K562 (cell line): ENCODE results near the gene TSSK2. TPM values are rescaled to one million over a fixed set of nuclear protein-coding genes. Genes with fewer than 3 reads are reported as not detected.

Experiments used
- ARID2 ChIP-seq: fragments of 450-650 bp; IDR thresholded peaks from 2 replicates; pipeline ENCODE4 v1.6.1; 2017; ENCODE audit warnings: antibody characterized with exemption, mild to moderate bottlenecking
- HDGF ChIP-seq: fragments of 450-650 bp; IDR thresholded peaks from 2 replicates; pipeline ENCODE4 v1.6.1; 2016
- MAFG ChIP-seq: fragments of 450-650 bp; conservative IDR thresholded peaks from 2 replicates; pipeline ENCODE4 v1.6.1; 2016; ENCODE audit warnings: missing genetic modification characterization, missing compliant biosample characterization
- MEIS2 ChIP-seq: fragments of 450-650 bp; IDR thresholded peaks from 2 replicates; pipeline ENCODE4 v1.6.1; 2014; ENCODE audit warnings: mild to moderate bottlenecking; ENCODE audit not compliant: partially characterized antibody
- MTA2 ChIP-seq: fragments of 450-650 bp; IDR thresholded peaks from 2 replicates; pipeline ENCODE4 v1.6.1; 2016; ENCODE audit warnings: low read depth
- POLR3A ChIP-seq: IDR thresholded peaks from 2 replicates; pipeline ENCODE4 v1.6.1; 2011; ENCODE audit warnings: borderline replicate concordance, mild to moderate bottlenecking, moderate library complexity; ENCODE audit not compliant: insufficient read length, insufficient read depth; ENCODE audit errors: extremely low read depth
- RFX5 ChIP-seq: IDR thresholded peaks from 2 replicates; pipeline ENCODE4 v1.6.1; 2011; ENCODE audit warnings: low read depth, mild to moderate bottlenecking, improper control_type of control experiment, low read length
- SETDB1 ChIP-seq: IDR thresholded peaks from one replicate; pipeline ENCODE4 v1.6.1; 2012; ENCODE audit warnings: low read length, control low read depth, inconsistent platforms
- SMARCA4 ChIP-seq: fragments of 450-650 bp; IDR thresholded peaks from 2 replicates; pipeline ENCODE4 v1.6.1; 2016
- SPI1 ChIP-seq: IDR thresholded peaks from 2 replicates; pipeline ENCODE4 v1.6.1; 2011; ENCODE audit warnings: low read depth, low read length, control low read depth, borderline replicate concordance
- STAT5A ChIP-seq: IDR thresholded peaks from 2 replicates; pipeline ENCODE4 v1.6.1; 2012; ENCODE audit warnings: low read length, inconsistent platforms, borderline replicate concordance
- TEAD2 ChIP-seq: fragments of 450-650 bp; IDR thresholded peaks from 2 replicates; pipeline ENCODE4 v1.6.1; 2016; ENCODE audit warnings: missing genetic modification characterization, control low read depth, missing compliant biosample characterization
- ZNF707 ChIP-seq: fragments of 250-450 bp; sonication (Bioruptor Pico); conservative IDR thresholded peaks from 2 replicates; pipeline ENCODE4 v1.8.0; 2022; ENCODE audit warnings: inconsistent platforms, mild to moderate bottlenecking, moderate library complexity
- polyA plus RNA-seq, 8 experiments: library from polyadenylated mRNA; depleted of rRNA in 4 of 8; stranded (reverse) in 5 of 8; unstranded in 3 of 8; fragments of >200 nt; fragmentation: Nextera tagmentation in 2 of 8; fragmentation: Illumina TruSeq in 1 of 8; extraction: Ambion mirVana in 2 of 8; extraction: Trizol in 1 of 8; gene quantifications; 2 replicates each; pipeline versions ENCODE4 v1.2.1 to v1.2.3, GENCODE V29; 2011 to 2014; ENCODE audit warnings: inconsistent platforms in 1 of 8, missing spikeins in 1 of 8
- total RNA-seq, 7 experiments: library from RNA; depleted of rRNA in 6 of 7; stranded (reverse); fragments of >200 nt in 6 of 7; fragmentation: Illumina TruSeq in 2 of 7; extraction: Trizol in 2 of 7; gene quantifications; 2 replicates each; pipeline versions ENCODE4 v1.2.1 to v1.2.3, GENCODE V29; 2011 to 2021; ENCODE audit warnings: low replicate concordance in 1 of 7
- TF ChIP-seq, protein P1 (sequence below): fragments of 450-650 bp; conservative IDR thresholded peaks from 2 replicates; pipeline ENCODE4 v1.6.1; 2016; ENCODE audit warnings: missing genetic modification characterization, low read depth, mild to moderate bottlenecking, control low read depth, missing compliant biosample characterization
- TF ChIP-seq, protein P2 (sequence below): fragments of 450-650 bp; IDR thresholded peaks from 2 replicates; pipeline ENCODE4 v1.6.1; 2018; ENCODE audit warnings: mild to moderate bottlenecking, low read depth; ENCODE audit not compliant: partially characterized antibody
- TF ChIP-seq, protein P3 (sequence below), 2 experiments: fragments of 450-650 bp; IDR thresholded peaks; 2 replicates each; pipeline ENCODE4 v1.6.1; 2016
- TF ChIP-seq, protein P4 (sequence below): sonication (generic); formaldehyde crosslinking; IDR thresholded peaks from 2 replicates; pipeline ENCODE4 v1.8.0; 2022; ENCODE audit warnings: mild to moderate bottlenecking, missing genetic modification reagents
- TF ChIP-seq, protein P5 (sequence below): fragments of 200-800 bp; sonication (Bioruptor generic); IDR thresholded peaks from 2 replicates; pipeline ENCODE4 v1.6.1; 2016; ENCODE audit warnings: missing genetic modification characterization, missing compliant biosample characterization

Gene TSSK2
- total and polyA plus RNA-seq, 9 of the 15 experiments (the other 6 are each of a cell fraction or from before 2014, with no cell fraction given) = 0.04 TPM; not detected in 8

DNA sequence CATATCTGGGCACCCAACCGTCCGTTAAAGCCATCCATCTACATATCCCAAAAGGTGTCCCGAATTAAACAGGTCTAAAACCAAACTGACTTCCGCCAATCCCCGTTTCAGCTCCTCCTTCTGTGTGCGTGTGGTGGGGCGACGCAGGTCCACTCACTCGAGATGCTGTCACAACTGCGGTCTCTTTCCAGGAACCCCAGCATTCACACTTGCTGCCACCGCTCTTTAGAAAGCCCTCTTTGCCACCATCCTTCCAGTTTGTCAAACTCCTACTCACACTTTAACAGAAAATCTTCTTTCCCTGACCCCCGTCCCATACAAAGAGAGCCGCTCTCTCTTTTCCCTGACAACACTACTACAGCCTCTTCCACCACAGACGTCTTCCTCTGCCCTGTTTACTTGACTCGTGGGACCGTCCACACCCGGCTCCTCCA lies 12.9 kb downstream of the TSSK2 start (continued):
- TF ChIP-seq SMARCA4 (peak; percentile 45; the same call in 1 of the 2 replicates), SPI1 (peak; percentile 31; the same call in 1 of the 2 replicates), RFX5 (no peak), HDGF (peak; percentile 97; the same call in 1 of the 2 replicates), MTA2 (peak; percentile 12; the same call in 1 of the 2 replicates), STAT5A (0 out of 2 replicates have a peak, but pooled peaks have one; percentile 4), MEIS2 (no peak), MAFG (no peak), SETDB1 (no peak), POLR3A (no peak), ARID2 (peak; percentile 75; the same call in 1 of the 2 replicates), TEAD2 (tag) (no peak), ZNF707 (CRISPR knock-in tag) (0 out of 2 replicates have a peak, but pooled peaks have one; percentile 15)
- TF ChIP-seq, protein P1, sequence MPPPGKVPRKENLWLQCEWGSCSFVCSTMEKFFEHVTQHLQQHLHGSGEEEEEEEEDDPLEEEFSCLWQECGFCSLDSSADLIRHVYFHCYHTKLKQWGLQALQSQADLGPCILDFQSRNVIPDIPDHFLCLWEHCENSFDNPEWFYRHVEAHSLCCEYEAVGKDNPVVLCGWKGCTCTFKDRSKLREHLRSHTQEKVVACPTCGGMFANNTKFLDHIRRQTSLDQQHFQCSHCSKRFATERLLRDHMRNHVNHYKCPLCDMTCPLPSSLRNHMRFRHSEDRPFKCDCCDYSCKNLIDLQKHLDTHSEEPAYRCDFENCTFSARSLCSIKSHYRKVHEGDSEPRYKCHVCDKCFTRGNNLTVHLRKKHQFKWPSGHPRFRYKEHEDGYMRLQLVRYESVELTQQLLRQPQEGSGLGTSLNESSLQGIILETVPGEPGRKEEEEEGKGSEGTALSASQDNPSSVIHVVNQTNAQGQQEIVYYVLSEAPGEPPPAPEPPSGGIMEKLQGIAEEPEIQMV = no peak
- TF ChIP-seq, protein P2, sequence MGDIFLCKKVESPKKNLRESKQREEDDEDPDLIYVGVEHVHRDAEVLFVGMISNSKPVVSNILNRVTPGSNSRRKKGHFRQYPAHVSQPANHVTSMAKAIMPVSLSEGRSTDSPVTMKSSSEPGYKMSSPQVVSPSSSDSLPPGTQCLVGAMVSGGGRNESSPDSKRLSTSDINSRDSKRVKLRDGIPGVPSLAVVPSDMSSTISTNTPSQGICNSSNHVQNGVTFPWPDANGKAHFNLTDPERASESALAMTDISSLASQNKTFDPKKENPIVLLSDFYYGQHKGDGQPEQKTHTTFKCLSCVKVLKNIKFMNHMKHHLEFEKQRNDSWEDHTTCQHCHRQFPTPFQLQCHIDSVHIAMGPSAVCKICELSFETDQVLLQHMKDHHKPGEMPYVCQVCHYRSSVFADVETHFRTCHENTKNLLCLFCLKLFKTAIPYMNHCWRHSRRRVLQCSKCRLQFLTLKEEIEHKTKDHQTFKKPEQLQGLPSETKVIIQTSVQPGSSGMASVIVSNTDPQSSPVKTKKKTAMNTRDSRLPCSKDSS = peak; percentile 42
- TF ChIP-seq, protein P3, sequence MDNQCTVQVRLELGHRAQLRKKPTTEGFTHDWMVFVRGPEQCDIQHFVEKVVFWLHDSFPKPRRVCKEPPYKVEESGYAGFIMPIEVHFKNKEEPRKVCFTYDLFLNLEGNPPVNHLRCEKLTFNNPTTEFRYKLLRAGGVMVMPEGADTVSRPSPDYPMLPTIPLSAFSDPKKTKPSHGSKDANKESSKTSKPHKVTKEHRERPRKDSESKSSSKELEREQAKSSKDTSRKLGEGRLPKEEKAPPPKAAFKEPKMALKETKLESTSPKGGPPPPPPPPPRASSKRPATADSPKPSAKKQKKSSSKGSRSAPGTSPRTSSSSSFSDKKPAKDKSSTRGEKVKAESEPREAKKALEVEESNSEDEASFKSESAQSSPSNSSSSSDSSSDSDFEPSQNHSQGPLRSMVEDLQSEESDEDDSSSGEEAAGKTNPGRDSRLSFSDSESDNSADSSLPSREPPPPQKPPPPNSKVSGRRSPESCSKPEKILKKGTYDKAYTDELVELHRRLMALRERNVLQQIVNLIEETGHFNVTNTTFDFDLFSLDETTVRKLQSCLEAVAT (IDR thresholded peaks at IDR 0.05) = peak; percentile 54 to 83; a peak in 3 of 4 replicates
- TF ChIP-seq, protein P4, sequence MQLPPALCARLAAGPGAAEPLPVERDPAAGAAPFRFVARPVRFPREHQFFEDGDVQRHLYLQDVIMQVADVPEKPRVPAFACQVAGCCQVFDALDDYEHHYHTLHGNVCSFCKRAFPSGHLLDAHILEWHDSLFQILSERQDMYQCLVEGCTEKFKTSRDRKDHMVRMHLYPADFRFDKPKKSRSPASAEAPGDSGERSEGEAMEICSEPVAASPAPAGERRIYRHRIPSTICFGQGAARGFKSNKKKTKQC (CRISPR knock-in tag) = no peak
- TF ChIP-seq, protein P5, sequence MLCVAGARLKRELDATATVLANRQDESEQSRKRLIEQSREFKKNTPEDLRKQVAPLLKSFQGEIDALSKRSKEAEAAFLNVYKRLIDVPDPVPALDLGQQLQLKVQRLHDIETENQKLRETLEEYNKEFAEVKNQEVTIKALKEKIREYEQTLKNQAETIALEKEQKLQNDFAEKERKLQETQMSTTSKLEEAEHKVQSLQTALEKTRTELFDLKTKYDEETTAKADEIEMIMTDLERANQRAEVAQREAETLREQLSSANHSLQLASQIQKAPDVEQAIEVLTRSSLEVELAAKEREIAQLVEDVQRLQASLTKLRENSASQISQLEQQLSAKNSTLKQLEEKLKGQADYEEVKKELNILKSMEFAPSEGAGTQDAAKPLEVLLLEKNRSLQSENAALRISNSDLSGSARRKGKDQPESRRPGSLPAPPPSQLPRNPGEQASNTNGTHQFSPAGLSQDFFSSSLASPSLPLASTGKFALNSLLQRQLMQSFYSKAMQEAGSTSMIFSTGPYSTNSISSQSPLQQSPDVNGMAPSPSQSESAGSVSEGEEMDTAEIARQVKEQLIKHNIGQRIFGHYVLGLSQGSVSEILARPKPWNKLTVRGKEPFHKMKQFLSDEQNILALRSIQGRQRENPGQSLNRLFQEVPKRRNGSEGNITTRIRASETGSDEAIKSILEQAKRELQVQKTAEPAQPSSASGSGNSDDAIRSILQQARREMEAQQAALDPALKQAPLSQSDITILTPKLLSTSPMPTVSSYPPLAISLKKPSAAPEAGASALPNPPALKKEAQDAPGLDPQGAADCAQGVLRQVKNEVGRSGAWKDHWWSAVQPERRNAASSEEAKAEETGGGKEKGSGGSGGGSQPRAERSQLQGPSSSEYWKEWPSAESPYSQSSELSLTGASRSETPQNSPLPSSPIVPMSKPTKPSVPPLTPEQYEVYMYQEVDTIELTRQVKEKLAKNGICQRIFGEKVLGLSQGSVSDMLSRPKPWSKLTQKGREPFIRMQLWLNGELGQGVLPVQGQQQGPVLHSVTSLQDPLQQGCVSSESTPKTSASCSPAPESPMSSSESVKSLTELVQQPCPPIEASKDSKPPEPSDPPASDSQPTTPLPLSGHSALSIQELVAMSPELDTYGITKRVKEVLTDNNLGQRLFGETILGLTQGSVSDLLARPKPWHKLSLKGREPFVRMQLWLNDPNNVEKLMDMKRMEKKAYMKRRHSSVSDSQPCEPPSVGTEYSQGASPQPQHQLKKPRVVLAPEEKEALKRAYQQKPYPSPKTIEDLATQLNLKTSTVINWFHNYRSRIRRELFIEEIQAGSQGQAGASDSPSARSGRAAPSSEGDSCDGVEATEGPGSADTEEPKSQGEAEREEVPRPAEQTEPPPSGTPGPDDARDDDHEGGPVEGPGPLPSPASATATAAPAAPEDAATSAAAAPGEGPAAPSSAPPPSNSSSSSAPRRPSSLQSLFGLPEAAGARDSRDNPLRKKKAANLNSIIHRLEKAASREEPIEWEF = no peak
